Panc1 (cell line): ENCODE data around the gene ELF4. TPM values are rescaled to one million over a fixed set of nuclear protein-coding genes. Genes with fewer than 3 reads are reported as not detected.
A peak's percentile ranks its signal among the peaks of the same experiment; 100 is the strongest.

ENCODE experiments used
- ATAC-seq: fragments of 200-7000 bp; cut with Tn5 transposase; 2 replicates; pipeline ENCODE4 v1.9.1; 2020; ENCODE audit warnings: mild to moderate bottlenecking, moderate library complexity
- BruUV-seq: library from RNA; stranded (reverse); fragments of 400-500 nt; replicated peaks from 2 replicates; lab custom pipeline; 2021; lab: Mats Ljungman, UMichigan
- CTCF ChIA-PET: fragments of 300-600 bp; sonication (Branson Sonifier 250); formaldehyde crosslinking; loops from one replicate; lab custom pipeline; 2022; ENCODE audit warnings: antibody characterized with exemption; lab: Charles Lee
- POLR2A ChIA-PET: fragments of 300-600 bp; sonication (Branson Sonifier 250); formaldehyde crosslinking; loops from one replicate; lab custom pipeline; 2022; ENCODE audit warnings: antibody characterized with exemption; lab: Charles Lee
- DNase-seq: peaks from one replicate; pipeline ENCODE4 v3.0.0-alpha.2; 2010; ENCODE audit warnings: low read depth, low spot score
- H3K27ac ChIP-seq: 2 replicates; pipeline ENCODE4 v1.5.1; 2011; ENCODE audit warnings: mild to moderate bottlenecking, low read length, inconsistent platforms
- H3K27me3 ChIP-seq: fragments of 200-500 bp; sonication (Bioruptor generic); 2 replicates; pipeline ENCODE4 v1.6.0; 2014; ENCODE audit warnings: low read length, inconsistent platforms; ENCODE audit not compliant: control insufficient read depth, insufficient read depth
- H3K36me3 ChIP-seq: fragments of 200-500 bp; sonication (Bioruptor generic); 2 replicates; pipeline ENCODE4 v1.5.1; 2014; ENCODE audit warnings: inconsistent platforms, mild to moderate bottlenecking, low read length, moderate library complexity; ENCODE audit not compliant: control insufficient read depth, insufficient read depth
- H3K4me1 ChIP-seq: 2 replicates; pipeline ENCODE4 v1.5.1; 2011; ENCODE audit warnings: inconsistent platforms, mild to moderate bottlenecking, low read length, moderate library complexity; ENCODE audit not compliant: control insufficient read depth, insufficient read depth
- H3K4me3 ChIP-seq, 2 experiments: 2 replicates each; pipeline ENCODE4 v1.5.1; 2011 to 2012; ENCODE audit warnings: low read depth in 2 of 2, low read length in 2 of 2, mild to moderate bottlenecking in 2 of 2, inconsistent platforms in 1 of 2, moderate library complexity in 1 of 2
- H3K9me3 ChIP-seq: fragments of 200-500 bp; sonication (Bioruptor generic); 2 replicates; pipeline ENCODE4 v1.5.1; 2014; ENCODE audit warnings: low read depth, mild to moderate bottlenecking, inconsistent platforms, low read length, moderate library complexity; ENCODE audit not compliant: control insufficient read depth, insufficient read depth
- CTCF ChIP-seq: fragments of 450-650 bp; IDR thresholded peaks from 2 replicates; pipeline ENCODE4 v1.5.1; 2017; ENCODE audit warnings: mild to moderate bottlenecking
- POLR2AphosphoS5 ChIP-seq: IDR thresholded peaks from 2 replicates; pipeline ENCODE4 v1.6.1; 2012; ENCODE audit warnings: mild to moderate bottlenecking, low read depth, low read length, moderate library complexity
- REST ChIP-seq, 2 experiments: IDR thresholded peaks; 2 replicates each; pipeline ENCODE4 v1.6.1; 2011 to 2012; ENCODE audit warnings: low read depth in 2 of 2, control low read depth in 1 of 2, low read length in 1 of 2, mild to moderate bottlenecking in 1 of 2, moderate library complexity in 1 of 2; ENCODE audit not compliant: insufficient read depth in 1 of 2
- SIN3A ChIP-seq: IDR thresholded peaks from 2 replicates; pipeline ENCODE4 v1.6.1; 2012; ENCODE audit warnings: low read depth, mild to moderate bottlenecking, low read length, moderate library complexity, borderline replicate concordance; ENCODE audit not compliant: insufficient read depth
- TCF7L2 ChIP-seq: IDR thresholded peaks from 2 replicates; pipeline ENCODE4 v1.6.1; 2011; ENCODE audit warnings: mild to moderate bottlenecking, low read depth, low read length, inconsistent platforms
- in situ Hi-C: cut with HindIII; loops from 2 replicates; pipeline ENCODE4 v1.10.0; 2016; ENCODE audit warnings: low sequenced_read_pairs, low pct_unique_long_range_greater_than_20kb
- intact Hi-C: fragments of 100-400 bp; cut with micrococcal nuclease; formaldehyde crosslinking; loops from one replicate; pipeline ENCODE4 v1.10.0; 2022; ENCODE audit not compliant: unreplicated experiment
- total RNA-seq: library from RNA; stranded (reverse); gene quantifications from one replicate; pipeline ENCODE4 v1.2.1, GENCODE V29; 2021; ENCODE audit not compliant: unreplicated experiment

Gene ELF4
- total RNA-seq, 1 experiment from 2014 or later = 48.0 TPM

DNA sequence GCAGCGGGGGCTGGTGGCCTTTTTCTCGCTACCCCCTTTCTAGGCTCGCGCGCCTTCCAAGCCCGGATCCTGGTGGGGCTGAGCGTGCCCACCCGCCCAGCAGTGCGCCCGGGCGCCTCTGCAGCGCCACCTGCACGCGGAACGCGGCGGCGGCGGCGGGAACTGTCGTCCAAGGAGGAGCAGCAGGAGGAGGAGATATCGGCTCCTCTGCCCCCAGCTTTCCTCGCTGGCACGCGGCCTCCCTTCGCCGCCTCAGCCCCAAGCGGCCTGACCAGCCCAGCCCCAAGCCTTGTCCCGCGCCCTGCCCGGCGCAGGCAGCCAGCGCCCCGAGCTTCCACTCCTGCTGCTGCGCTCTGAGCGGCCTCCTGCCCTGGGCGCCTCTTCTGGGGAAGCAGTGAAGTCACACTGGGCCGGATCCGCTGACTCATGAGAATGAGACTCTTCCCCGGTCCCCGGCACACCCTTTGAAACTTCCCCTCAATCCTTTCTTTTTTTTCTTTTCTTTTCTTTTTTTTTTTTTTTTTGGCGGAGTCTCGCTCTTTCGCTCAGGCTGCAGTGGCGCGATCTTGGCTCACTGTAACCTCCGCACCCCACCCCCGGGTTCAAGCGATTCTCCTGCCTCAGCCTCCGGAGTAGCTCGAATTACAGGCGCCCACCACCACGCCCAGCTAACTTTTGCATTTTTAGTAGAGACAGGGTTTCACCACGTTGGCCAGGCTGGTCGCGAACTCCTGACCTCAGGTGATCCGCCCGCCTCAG lies 10.6 kb upstream of the ELF4 start:
- Histone ChIP-seq H3K4me3 (peak overlapping the region; percentile 39 to 51), H3K4me1 (peaks cover 42% of the 10 kb centered on the region), H3K36me3 (no peaks in the 10 kb centered on the region), H3K9me3 (no peaks in the 10 kb centered on the region), H3K27ac (peak overlapping the region; percentile 90), H3K27me3 (no peaks in the 10 kb centered on the region)
- intact Hi-C loops = loop anchor here (1.0 kb wide), 1 partner anchor 41 kb away; no protein-coding TSS in a partner anchor
- ATAC-seq (peak; percentile 84), DNase-seq (no peak)
- ChIA-PET CTCF (interaction anchor here (0.7 to 2.2 kb wide), 3 partner anchors 40 to 51 kb away, joined by 3 to 7 read pairs (median 4); no protein-coding TSS in a partner anchor), POLR2A (interaction anchor here (0.7 to 1.4 kb wide), 4 partner anchors 11 to 67 kb away, joined by 8 to 15 read pairs (median 10); no protein-coding TSS in a partner anchor)
- BruUV-seq = no TSS peak
- in situ Hi-C loops = no loop called here
- TF ChIP-seq POLR2AphosphoS5 (no peak; the same call in 1 of the 2 replicates), TCF7L2 (peak; percentile 34; the same call in 1 of the 2 replicates), SIN3A (no peak), REST (IDR thresholded peaks at IDR 0.05; ENCODE audit: insufficient read depth in 1 of 2, low read depth in 2 of 2, low read length in 1 of 2) (no peak), CTCF (no peak)

DNA sequence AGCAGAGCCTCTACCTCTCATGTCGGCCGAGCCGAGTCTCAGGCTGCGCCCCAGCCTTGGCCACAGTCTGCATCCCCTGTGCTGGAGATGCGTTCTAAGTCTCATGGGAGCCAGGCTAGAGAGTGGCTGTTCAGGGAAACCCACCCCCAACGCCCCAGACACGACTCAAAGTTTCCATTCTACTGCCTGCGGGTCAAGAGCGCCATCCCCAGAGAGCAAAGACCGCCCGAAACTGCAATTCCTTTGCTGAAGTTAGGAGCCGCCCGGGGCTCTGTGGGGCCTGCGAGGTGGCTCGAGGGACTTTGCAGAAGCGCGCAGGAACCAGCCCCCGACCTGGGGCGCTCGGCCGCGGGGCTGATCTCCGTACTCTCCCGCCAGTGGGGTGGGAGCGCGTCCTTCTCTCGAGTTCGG lies 10.0 kb upstream of the ELF4 start:
- Histone ChIP-seq H3K27me3 (no peaks in the 10 kb centered on the region), H3K9me3 (no peaks in the 10 kb centered on the region), H3K36me3 (no peaks in the 10 kb centered on the region), H3K4me1 (peaks cover 42% of the 10 kb centered on the region), H3K27ac (peak overlapping the region; percentile 90), H3K4me3 (peak overlapping the region; percentile 39 to 51)
- no TSS peak for BruUV-seq
- POLR2A ChIA-PET = interaction anchor here (0.7 to 1.4 kb wide), 2 partner anchors 11 to 68 kb away, joined by 8 read pairs; no protein-coding TSS in a partner anchor
- TF ChIP-seq CTCF (no peak), SIN3A (no peak), POLR2AphosphoS5 (no peak), REST (IDR thresholded peaks at IDR 0.05; ENCODE audit: insufficient read depth in 1 of 2, low read depth in 2 of 2, low read length in 1 of 2) (no peak), TCF7L2 (no peak)
- intact Hi-C loops = loop anchor here (1.0 kb wide), 1 partner anchor 40 kb away; no protein-coding TSS in a partner anchor
- in situ Hi-C loops = no loop called here
- CTCF ChIA-PET = interaction anchor here (1.0 to 2.2 kb wide), 2 partner anchors 41 to 59 kb away, joined by 4 to 7 read pairs; no protein-coding TSS in a partner anchor
- DNase-seq (no peak), ATAC-seq (peak; percentile 44)
